Trophoblast cell (in vitro differentiated cells and primary cell): ENCODE measurements around the gene FCRLB.

ENCODE experiments used
- DNase-seq, 2 donors: peaks; one replicate each; pipeline ENCODE4 v3.0.0-alpha.2; 2016
- H2AFZ ChIP-seq: 2 replicates; pipeline ENCODE4 v1.6.1; 2013; ENCODE audit warnings: low read length, moderate library complexity, mild to moderate bottlenecking; ENCODE audit not compliant: insufficient read depth, poor library complexity
- H2AK5ac ChIP-seq: 2 replicates; pipeline ENCODE4 v1.6.1; 2013; ENCODE audit warnings: mild to moderate bottlenecking, low read length
- H2BK120ac ChIP-seq: 2 replicates; pipeline ENCODE4 v1.6.1; 2013; ENCODE audit warnings: low read length, mild to moderate bottlenecking, moderate library complexity; ENCODE audit not compliant: insufficient read depth, poor library complexity
- H2BK12ac ChIP-seq: 2 replicates; pipeline ENCODE4 v1.6.1; 2013; ENCODE audit warnings: mild to moderate bottlenecking, low read length, moderate library complexity
- H2BK5ac ChIP-seq: 2 replicates; pipeline ENCODE4 v1.6.1; 2013; ENCODE audit warnings: low read length, low read depth, moderate library complexity, mild to moderate bottlenecking; ENCODE audit not compliant: poor library complexity
- H3K14ac ChIP-seq: 2 replicates; pipeline ENCODE4 v1.6.1; 2013; ENCODE audit warnings: mild to moderate bottlenecking, low read length
- H3K18ac ChIP-seq: 2 replicates; pipeline ENCODE4 v1.6.1; 2013; ENCODE audit warnings: mild to moderate bottlenecking, low read length
- H3K23ac ChIP-seq: 2 replicates; pipeline ENCODE4 v1.6.1; 2013; ENCODE audit warnings: low read length
- H3K27ac ChIP-seq: 2 replicates; pipeline ENCODE4 v1.5.1; 2013; ENCODE audit warnings: low read depth, mild to moderate bottlenecking, inconsistent platforms, low read length, moderate library complexity
- H3K27me3 ChIP-seq: 2 replicates; pipeline ENCODE4 v1.6.1; 2013; ENCODE audit warnings: inconsistent platforms, mild to moderate bottlenecking, low read length, moderate library complexity; ENCODE audit not compliant: insufficient read depth
- H3K36me3 ChIP-seq, 2 experiments: 1 replicate in 1 of 2; 2 replicates in 1 of 2; pipeline ENCODE4 v1.6.1; 2013; ENCODE audit warnings: low read length in 2 of 2, mild to moderate bottlenecking in 2 of 2, moderate library complexity in 1 of 2; ENCODE audit not compliant: insufficient read depth in 2 of 2, control insufficient read depth in 1 of 2
- H3K4ac ChIP-seq: 2 replicates; pipeline ENCODE4 v1.6.1; 2013; ENCODE audit warnings: low read depth, mild to moderate bottlenecking, low read length, moderate library complexity
- H3K4me1 ChIP-seq, 2 experiments: 1 replicate in 1 of 2; 2 replicates in 1 of 2; pipeline ENCODE4 v1.6.1; 2013; ENCODE audit warnings: low read length in 2 of 2, mild to moderate bottlenecking in 2 of 2, moderate library complexity in 1 of 2; ENCODE audit not compliant: insufficient read depth in 2 of 2, control insufficient read depth in 1 of 2
- H3K4me2 ChIP-seq: 2 replicates; pipeline ENCODE4 v1.6.1; 2013; ENCODE audit warnings: inconsistent platforms, mild to moderate bottlenecking, low read length, moderate library complexity
- H3K4me3 ChIP-seq: 2 replicates; pipeline ENCODE4 v1.5.1; 2013; ENCODE audit warnings: mild to moderate bottlenecking, low read depth, low read length, inconsistent platforms
- H3K79me1 ChIP-seq: one replicate; pipeline ENCODE4 v1.6.1; 2013; ENCODE audit warnings: low read length
- H3K79me2 ChIP-seq: 2 replicates; pipeline ENCODE4 v1.6.1; 2013; ENCODE audit warnings: low read length, mild to moderate bottlenecking; ENCODE audit not compliant: control insufficient read depth, insufficient read depth, poor library complexity
- H3K9ac ChIP-seq: 2 replicates; pipeline ENCODE4 v1.6.1; 2013; ENCODE audit warnings: mild to moderate bottlenecking, low read length
- H3K9me3 ChIP-seq: 2 replicates; pipeline ENCODE4 v1.6.1; 2013; ENCODE audit warnings: low read depth, mild to moderate bottlenecking, control low read depth, inconsistent platforms, low read length; ENCODE audit not compliant: insufficient read depth
- H4K12ac ChIP-seq: 2 replicates; pipeline ENCODE4 v1.6.1; 2013; ENCODE audit warnings: low read depth, mild to moderate bottlenecking, low read length, moderate library complexity
- H4K8ac ChIP-seq: 2 replicates; pipeline ENCODE4 v1.6.1; 2013; ENCODE audit warnings: low read depth, mild to moderate bottlenecking, low read length, moderate library complexity
- H4K91ac ChIP-seq: one replicate; pipeline ENCODE4 v1.6.1; 2013; ENCODE audit warnings: low read depth, mild to moderate bottlenecking, low read length, moderate library complexity
- WGBS: extraction: QIAGEN DNeasy Blood & Tissue Kit; methylation state at CpG from one replicate; pipeline ENCODE4 v1.1.7; 2013; ENCODE audit warnings: missing lambda C conversion rate; ENCODE audit not compliant: insufficient read length, insufficient coverage; ENCODE audit errors: extremely low coverage; 5-methylcytosine and 5-hydroxymethylcytosine counted together

Gene FCRLB

DNA sequence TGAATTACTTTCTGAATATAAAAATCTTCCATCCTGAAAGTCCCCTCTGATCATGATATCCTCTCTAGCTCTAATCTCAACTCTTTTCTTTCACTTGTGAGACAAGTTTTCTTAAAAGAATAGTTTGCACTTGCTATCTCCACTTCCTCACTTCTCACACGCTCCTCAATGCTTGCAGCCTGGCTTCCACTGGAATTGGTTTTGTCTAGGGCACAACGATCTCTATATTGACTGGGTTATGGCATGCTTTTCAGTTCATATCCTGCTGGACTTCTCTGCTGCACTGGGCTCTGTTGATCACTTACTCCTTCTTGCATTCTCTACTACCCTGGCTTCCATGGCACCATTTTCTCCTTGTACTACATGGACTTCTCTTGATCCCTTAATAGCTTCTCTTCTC lies 13.8 kb upstream of the FCRLB start:
- Histone ChIP-seq H3K18ac (no peak overlapping the region), H2BK5ac (no peak overlapping the region), H3K79me2 (no peaks in the 10 kb centered on the region), H3K4me3 (no peak overlapping the region), H3K14ac (no peak overlapping the region), H2AK5ac (no peak overlapping the region), H4K12ac (no peak overlapping the region), H4K8ac (no peak overlapping the region), H3K4me1 (peaks cover 0 to 3% of the 10 kb centered on the region in 2 experiments), H2BK12ac (no peak overlapping the region), H3K79me1 (no peaks in the 10 kb centered on the region), H3K4ac (no peak overlapping the region), H2AFZ (no peak overlapping the region), H3K27me3 (no peaks in the 10 kb centered on the region), H3K9ac (no peak overlapping the region), H3K27ac (no peak overlapping the region), H3K36me3 (no peaks in the 10 kb centered on the region), H3K23ac (no peak overlapping the region), H3K4me2 (no peak overlapping the region), H2BK120ac (no peak overlapping the region), H3K9me3 (no peaks in the 10 kb centered on the region), H4K91ac (no peak overlapping the region)
- DNase-seq: no peak
- no CpG with 5 or more reads among the region's 2 CpGs for WGBS

DNA sequence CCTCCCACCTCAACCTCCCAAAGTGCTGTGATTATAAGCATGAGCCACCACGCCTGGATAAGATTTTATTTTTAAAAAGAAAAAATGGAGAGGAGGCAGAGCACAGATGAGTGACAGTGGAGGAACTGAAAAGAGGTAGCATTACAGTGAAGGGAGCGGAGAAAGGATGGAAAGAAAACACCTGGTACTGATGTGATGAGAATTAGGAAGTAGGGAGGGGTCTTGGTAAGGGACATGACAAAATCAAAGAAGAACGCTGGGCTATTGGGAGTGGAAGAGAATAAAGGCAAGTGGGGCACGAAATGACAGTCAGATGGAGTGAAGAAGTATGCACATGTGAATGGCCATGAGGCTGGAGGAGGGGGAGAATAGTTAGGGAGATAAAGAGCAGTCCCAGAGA lies 12.0 kb upstream of the FCRLB start:
- Histone ChIP-seq H3K9me3 (no peaks in the 10 kb centered on the region), H4K91ac (no peak overlapping the region), H3K27ac (no peak overlapping the region), H4K12ac (no peak overlapping the region), H3K23ac (no peak overlapping the region), H3K36me3 (no peaks in the 10 kb centered on the region), H3K9ac (no peak overlapping the region), H3K4me2 (no peak overlapping the region), H3K79me1 (no peaks in the 10 kb centered on the region), H3K4ac (no peak overlapping the region), H2BK12ac (no peak overlapping the region), H3K27me3 (no peaks in the 10 kb centered on the region), H3K18ac (no peak overlapping the region), H3K79me2 (no peaks in the 10 kb centered on the region), H3K4me1 (peaks cover 0 to 3% of the 10 kb centered on the region in 2 experiments), H2AK5ac (no peak overlapping the region), H4K8ac (no peak overlapping the region), H2BK120ac (no peak overlapping the region), H2BK5ac (no peak overlapping the region), H2AFZ (no peak overlapping the region), H3K4me3 (no peak overlapping the region), H3K14ac (no peak overlapping the region)
- no peak for DNase-seq
- WGBS: no CpG with 5 or more reads among the region's 4 CpGs

DNA sequence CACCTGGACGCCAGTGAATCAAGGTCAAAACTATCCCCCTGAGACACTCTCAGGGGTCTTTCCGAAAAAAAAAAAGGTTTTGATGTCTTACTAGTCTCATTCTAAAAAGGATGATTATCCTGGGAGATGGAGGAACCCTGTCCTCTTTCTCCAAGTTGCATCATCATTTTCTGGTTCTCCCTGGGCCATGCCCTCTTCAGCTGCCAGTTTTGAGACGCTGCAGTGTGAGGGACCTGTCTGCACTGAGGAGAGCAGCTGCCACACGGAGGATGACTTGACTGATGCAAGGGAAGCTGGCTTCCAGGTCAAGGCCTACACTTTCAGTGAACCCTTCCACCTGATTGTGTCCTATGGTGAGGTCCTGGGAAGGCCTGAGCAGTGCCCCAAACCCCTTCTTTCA lies 10.8 kb upstream of the FCRLB start:
- Histone ChIP-seq H3K18ac (no peak overlapping the region), H2BK5ac (no peak overlapping the region), H4K91ac (no peak overlapping the region), H3K79me2 (no peaks in the 10 kb centered on the region), H3K23ac (no peak overlapping the region), H2AK5ac (no peak overlapping the region), H2BK120ac (no peak overlapping the region), H3K4me1 (peaks cover 0 to 3% of the 10 kb centered on the region in 2 experiments), H3K4ac (no peak overlapping the region), H3K9me3 (no peaks in the 10 kb centered on the region), H2AFZ (no peak overlapping the region), H3K4me2 (no peak overlapping the region), H4K12ac (no peak overlapping the region), H2BK12ac (no peak overlapping the region), H3K79me1 (no peaks in the 10 kb centered on the region), H3K27ac (no peak overlapping the region), H3K14ac (no peak overlapping the region), H3K36me3 (no peaks in the 10 kb centered on the region), H3K27me3 (no peaks in the 10 kb centered on the region), H4K8ac (no peak overlapping the region), H3K9ac (no peak overlapping the region), H3K4me3 (no peak overlapping the region)
- WGBS: no CpG with 5 or more reads among the region's 4 CpGs
- no peak for DNase-seq

DNA sequence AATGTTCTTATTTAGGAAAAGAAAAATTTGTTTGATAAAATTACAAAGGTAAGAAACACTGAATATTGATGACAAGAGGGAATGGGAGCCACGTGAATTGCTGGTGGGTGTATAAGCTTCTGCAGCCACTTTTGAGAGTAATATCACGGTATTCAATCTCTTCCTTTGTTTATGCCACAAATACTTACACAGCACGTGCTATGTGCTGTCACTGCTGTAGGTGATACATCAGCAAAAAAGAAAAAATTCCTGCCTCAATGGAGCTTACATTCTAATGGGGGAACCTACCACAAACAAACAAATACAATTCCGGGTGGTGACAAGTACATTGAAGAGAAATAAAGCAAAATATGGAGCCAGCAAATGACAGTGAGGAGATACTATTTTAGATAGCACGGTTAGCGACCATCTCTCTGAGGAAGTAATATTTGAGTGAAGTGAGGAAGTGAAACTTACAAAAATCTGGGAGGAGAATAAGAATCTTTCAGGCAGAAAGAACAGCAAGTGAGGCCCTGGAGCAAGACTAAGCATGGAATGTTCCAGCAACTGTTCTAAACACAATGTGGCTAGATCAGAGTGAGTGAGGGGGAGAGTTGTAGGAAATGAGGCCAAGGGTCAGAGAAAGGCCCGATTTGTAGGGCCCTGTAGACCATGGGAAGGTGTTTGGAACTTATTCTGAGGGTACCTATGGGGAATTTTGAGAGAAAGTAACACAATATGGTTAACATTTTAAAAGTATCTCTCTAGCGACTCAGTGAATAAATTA lies 2.6 kb upstream of the FCRLB start:
- H3K4ac ChIP-seq: no peak overlapping the region
- no peak overlapping the region for H3K9ac ChIP-seq
- H3K27ac ChIP-seq: no peak overlapping the region
- no peak overlapping the region for H3K18ac ChIP-seq
- no peak overlapping the region for H3K14ac ChIP-seq
- H3K79me1 ChIP-seq: no peaks in the 10 kb centered on the region
- peaks cover 4% of the 10 kb centered on the region in 2 experiments for H3K4me1 ChIP-seq
- H4K91ac ChIP-seq: no peak overlapping the region
- H3K79me2 ChIP-seq: no peaks in the 10 kb centered on the region
- no peak overlapping the region for H2AFZ ChIP-seq
- H3K23ac ChIP-seq: no peak overlapping the region
- no peak overlapping the region for H4K12ac ChIP-seq
- WGBS: no CpG with 5 or more reads among the region's 8 CpGs
- H2BK120ac ChIP-seq: no peak overlapping the region
- no peak overlapping the region for H2AK5ac ChIP-seq
- no peak overlapping the region for H3K4me3 ChIP-seq
- no peak overlapping the region for H2BK5ac ChIP-seq
- H3K4me2 ChIP-seq: no peak overlapping the region
- no peak overlapping the region for H4K8ac ChIP-seq
- H3K27me3 ChIP-seq: no peaks in the 10 kb centered on the region
- no peaks in the 10 kb centered on the region for H3K36me3 ChIP-seq
- no peak for DNase-seq
- no peak overlapping the region for H2BK12ac ChIP-seq
- H3K9me3 ChIP-seq: no peaks in the 10 kb centered on the region
